HG02981 (cell line): ENCODE measurements around the gene OR10H3.
"Not testable (repeated sequence)": the region's sequence is repeated elsewhere in the genome, so short reads cannot be mapped to it uniquely, and the experiment has no call there.

Experiments
- ATAC-seq: cut with Tn5 transposase; IDR thresholded peaks from one replicate; pipeline ENCODE4 v1.9.1; 2021; ENCODE audit warnings: mild to moderate bottlenecking, moderate library complexity; ENCODE audit not compliant: unreplicated experiment

OR10H3 gene, protein sequence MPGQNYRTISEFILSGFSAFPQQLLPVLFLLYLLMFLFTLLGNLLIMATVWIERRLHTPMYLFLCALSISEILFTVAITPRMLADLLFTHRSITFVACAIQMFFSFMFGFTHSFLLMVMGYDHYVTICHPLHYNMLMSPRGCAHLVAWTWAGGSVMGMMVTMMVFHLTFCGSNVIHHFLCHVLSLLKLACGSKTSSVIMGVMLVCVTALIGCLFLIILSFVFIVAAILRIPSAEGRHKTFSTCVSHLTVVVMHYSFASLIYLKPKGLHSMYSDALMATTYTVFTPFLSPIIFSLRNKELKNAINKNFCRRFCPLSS

DNA sequence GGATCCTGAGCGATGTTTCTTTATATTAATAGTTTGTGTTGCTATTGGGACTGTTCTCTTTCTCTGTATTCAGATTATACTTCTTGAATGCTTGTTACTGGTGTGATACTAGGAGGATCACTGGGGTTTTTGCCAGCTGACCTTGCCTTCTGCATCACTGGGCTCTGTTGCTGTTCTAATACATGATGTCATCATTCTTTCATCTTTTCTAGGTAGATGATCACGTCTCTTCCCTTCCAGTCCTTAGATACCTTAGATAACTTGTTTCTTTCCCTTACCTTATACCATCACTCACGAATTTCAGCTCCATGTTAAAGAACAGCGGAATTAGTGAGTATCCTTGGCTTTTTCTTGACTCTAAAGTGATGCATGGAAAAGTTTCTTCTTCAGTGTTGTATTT lies at the start of gene OR10H3:
OR10H3 (plus strand) TSS at position 264 of the 400 bp plus-strand sequence. CDS start 3,408 bp downstream, outside the sequence.
- no peak for ATAC-seq

DNA sequence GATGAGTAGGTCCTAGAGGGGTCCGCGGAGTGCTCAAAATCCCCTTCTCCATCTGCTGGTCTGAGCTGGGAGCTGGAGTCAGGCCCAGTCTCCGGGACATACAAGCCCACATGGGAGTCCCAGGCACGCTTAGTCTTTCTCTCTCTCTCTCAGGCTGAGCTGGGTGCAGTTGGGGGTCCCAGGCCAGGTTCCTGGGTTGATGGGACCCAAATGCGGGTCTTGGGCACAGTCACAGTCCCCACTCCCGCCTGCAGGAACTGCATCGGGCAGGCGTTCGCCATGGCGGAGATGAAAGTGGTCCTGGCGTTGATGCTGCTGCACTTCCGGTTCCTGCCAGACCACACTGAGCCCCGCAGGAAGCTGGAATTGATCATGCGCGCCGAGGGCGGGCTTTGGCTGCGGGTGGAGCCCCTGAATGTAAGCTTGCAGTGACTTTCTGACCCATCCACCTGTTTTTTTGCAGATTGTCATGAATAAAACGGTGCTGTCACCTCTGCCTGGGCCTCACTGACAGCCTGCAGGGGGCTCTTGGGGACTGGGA lies 41.1 kb upstream of the OR10H3 start:
- ATAC-seq = no peak

DNA sequence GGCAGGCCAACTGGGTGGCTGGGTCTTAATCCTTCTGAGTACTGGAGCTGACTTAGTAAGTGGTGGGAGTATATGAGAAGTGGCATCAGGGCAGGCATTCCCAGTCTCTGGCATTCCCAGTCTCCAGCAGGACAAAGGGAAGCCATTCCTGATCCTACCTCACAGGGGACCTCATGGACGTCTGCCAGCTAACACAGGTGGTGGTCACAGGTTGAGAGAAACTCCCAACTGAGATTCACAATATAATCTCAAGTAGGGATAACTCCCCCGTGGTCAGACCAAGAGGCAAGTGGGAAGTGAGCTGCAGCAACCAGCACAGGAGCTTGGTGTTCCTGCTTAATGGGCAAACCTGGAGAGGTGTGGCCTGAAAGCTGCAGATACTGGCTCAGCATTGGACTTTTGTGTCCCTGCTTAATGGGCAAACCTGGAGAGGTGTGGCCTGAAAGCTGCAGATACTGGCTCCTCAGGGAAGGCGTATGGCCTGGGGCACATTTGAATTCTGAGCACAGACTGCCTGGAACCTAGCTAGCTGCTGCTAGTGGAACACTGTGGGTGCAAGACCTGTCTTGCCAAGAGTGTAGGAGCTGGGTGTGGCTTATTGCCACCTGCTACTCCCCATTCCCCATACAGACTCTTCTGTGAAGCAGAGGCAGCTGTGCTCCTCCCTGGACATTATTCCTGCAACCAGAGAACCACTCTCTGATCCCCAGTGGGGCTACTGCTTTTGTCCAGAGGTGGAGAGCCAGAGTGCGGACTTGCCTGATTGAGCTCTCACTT lies 35.8 kb upstream of the OR10H3 start:
- no peak for ATAC-seq

DNA sequence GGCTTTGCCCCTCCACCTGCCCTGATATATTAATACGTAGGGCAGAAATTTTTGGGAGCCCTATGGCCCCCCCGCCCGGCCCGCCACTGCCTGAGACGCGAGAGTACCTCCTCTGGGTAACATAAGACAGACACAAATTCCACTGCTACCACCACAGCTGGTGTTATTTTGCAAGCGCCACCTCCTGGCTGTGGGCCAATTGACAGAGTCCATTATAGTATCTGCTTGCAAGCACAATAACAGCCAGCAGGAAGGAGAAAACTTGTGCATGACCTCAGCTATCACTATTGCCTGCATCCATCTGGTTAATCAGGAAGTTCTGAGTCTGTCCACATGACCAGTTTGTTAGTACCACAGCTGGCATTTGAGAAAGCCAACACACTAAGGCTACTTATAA lies 35.3 kb upstream of the OR10H3 start:
- ATAC-seq = no peak

DNA sequence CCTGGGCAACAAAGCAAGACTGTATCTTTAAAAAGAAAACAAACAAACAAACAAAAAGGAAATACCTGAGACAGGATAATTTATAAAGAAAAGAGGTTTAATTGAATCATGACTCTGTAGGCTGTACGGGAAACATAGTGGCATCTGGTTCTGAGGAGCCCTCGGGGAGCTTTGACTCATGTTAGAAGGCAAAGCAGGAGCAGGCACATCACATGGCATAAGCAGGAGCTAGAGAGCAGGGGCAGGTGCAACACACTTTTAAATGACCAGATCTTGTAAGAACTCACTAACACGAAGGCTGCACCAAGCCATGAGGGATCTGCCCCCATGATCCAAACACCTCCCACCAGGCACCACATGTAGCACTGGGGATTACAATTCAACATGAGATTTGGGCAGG lies 23.1 kb upstream of the OR10H3 start:
- no peak for ATAC-seq

DNA sequence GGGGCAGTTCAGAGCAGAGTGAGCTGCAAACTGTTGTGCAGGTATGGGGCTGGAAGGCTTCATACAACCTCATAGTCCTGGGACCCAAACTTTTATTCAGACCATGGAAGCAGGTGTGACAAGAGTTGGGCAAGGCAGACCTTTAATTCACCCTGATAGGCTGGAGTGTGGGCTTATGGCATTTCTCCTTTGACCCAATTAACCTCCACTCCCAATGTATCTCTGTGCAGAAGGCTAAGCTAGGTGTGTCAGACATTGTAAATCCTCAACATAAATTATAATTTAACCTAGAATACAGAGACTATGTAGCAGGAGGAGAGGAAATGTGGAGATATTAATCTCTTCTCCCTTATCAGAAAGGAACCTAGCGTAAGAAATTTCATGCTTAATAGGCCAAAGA lies 22.1 kb upstream of the OR10H3 start:
- ATAC-seq = no peak

DNA sequence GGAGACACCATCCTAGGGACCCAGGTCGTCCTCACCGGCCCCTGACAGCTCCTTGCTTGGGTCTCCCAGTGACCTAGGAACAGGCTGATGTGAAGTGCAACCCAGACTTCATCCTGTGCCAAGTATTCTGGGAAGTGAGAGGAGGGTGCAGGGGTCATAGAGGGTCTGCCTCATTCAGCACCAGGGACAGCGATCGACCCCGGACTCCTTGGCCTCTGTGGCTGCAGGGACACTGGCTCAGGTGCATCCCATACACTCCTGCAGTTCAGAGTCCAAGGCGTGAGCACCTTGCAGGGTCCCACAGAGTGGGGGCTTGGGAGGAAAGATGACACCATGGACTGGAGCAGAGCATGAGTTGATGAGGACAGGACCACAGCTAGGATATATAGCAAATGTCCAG lies 20.0 kb upstream of the OR10H3 start:
- no peak for ATAC-seq

DNA sequence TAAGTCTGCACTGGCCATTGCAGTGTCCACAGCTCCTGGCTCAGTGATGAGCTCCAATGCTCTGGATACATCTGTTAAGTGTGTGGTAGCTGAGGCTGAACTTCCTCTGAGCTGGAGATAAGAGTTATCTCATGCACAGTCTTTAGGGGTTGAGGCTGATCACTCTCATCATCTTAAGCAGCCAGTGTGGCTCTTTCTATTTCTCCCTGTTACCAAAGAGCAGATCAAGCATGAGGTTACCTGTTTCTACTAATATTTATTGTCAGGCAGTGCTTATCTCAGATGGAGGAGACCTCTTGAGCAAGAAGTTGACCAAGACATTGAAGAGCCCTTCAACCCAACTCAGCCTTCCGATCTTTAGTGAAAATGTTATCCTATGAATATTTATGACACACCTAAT lies 16.5 kb upstream of the OR10H3 start:
- ATAC-seq = no peak

DNA sequence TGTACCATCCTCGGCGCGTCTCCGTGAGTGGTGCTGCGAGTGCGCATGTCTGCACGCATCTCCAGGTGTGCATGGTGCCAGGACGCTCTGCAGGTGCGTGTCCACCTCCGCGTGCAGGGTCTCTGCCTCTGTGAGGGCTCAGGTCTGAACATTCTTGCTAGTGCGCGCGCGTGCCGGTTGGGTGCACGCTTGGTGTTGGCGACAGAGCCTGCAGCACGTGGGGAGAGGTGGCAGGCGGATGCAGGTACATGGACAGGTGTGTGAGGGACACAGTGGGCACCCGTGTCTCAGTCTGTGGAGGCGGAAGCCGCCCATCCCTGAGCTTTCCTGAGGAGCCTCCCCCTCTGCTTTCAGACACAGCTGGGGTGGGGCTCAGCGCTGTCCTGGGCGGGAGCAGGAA lies 14.8 kb upstream of the OR10H3 start:
- ATAC-seq = no peak

DNA sequence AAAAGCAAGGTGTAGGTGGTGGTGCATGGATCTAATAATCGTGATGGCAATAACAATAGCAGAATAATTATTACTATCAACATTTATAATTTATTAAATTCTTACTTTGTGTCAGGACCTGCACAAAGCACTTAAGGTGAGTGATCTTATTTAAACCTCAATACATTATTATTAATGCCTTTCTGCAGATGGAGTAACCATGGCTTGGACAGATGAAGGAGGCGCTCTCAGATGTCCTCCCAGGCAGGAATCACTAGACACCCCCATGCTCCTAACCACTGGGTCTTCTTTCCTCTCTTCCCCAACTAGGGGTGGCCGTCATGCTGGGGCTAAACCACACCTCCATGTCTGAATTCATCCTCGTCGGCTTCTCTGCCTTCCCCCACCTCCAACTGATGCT lies 10.1 kb upstream of the OR10H3 start, which contains the start of gene OR10H2:
OR10H2 (plus strand) TSS at position 301 of the 400 bp plus-strand sequence; CDS start at position 321, 20 bp downstream.
- no peak for ATAC-seq

DNA sequence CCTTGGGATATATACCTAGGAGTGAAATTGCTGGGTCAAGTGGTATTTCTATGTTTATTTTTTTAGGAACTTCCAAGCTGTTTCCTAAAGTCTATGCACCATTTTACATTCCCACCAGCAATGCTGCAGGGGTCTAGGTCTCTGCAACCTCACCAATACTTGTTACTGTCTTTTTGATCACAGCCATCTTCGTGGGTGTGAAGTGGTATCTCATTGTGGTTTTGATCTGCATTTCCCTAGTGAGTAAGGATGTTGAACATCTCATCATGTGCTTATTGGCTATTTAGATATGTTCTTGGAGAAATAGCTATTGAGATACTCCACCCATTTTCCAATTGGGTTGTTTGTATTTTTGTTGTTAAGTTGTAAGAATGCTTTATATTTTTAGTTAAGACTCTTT lies 7.2 kb upstream of the OR10H3 start:
- no peak for ATAC-seq

DNA sequence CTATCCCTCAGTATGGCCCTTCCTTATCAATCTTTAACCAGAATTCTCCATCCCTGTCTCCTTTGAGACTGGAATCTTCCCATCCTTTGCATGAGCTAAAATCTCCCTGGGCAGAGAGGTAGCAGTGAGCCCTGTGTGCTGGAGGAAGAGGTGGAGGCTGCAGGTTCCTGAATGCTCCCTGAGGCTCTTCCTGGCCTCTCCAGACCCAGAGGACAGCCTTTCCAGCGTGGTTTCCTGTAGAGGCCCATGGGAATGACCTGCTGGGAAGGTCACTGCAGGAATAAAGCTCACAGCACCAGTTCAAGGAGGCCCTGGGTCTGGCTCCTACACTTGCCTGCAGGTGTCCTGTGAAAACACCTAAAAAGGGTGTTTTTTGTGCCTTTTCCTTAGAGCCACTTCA lies 5.4 kb upstream of the OR10H3 start:
- ATAC-seq = no peak

DNA sequence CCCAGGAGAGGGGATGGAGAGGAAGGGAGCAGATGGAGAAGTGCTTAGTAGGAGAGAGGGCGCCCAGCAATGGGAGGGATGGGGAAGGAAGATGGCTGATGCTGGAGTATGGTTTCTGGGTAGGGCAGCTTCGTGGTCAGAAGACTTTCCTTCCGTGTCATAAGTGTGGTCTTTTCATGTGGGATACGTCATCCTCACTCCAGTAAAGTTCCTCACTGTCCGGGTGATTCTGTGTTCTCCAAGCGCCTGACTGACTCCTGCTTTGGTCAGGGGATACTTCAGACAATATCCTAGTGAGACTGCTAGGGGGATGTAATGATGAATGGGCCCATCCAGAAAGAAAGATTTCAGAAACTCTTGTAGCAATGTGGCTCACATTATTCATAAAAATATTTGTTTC lies 3.9 kb upstream of the OR10H3 start:
- no peak for ATAC-seq

DNA sequence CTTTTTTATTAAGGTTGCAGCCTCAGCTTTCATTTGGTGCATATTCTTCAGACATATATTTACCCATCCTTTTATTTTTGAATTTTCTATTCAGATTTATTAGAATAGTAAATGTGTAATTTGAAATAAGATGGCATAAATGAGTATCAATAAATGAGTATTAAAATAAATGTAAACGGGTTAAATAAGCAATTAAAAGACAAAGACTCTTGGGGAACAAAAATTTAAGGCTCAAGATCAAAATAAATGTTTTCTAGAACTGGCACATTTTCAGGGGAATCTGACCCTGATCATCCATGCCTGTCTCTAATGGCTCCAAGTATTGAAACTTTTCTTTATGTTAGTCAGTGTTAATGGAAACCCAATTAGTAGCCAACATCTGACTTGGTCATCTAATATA lies 3.0 kb downstream of the OR10H3 start:
- no peak for ATAC-seq

DNA sequence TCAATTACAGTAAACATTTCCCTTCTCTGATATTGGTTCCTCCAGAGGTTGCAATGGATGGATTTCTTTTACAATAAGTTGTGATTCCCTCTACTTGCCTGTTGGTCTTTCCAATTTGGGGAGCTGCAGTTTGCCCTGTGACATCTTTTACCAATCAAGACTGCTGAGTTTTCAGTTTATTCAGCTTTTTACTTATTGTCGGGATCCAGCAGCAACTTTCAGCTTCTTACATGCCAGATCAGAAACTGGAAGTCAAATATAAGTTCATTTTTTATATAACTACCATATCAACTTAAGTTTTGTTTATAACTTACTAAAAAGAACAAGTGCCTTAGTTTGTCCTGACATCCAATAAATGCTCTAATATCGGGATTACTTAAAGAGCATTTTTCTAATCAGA lies 10.5 kb downstream of the OR10H3 start:
- no peak for ATAC-seq

DNA sequence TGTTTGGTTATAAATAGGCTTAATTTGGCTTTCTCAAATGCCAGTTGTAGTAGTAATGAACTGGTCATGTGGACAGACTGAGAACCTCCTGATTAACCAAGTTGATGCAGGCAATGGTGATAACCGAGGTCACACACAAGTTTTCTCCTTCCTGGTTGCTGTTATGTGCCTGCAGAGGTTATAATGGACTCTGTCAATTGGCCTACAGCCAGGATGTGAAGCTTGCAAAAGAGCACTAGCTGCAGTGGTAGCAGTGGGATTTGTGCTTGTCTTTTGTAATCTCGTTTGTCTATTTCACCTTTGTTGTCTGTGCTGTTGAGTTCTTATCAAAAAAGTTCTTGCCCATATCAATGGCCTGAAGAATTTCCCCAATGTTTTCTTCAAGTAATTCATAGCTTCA lies 20.6 kb downstream of the OR10H3 start:
- ATAC-seq = no peak

DNA sequence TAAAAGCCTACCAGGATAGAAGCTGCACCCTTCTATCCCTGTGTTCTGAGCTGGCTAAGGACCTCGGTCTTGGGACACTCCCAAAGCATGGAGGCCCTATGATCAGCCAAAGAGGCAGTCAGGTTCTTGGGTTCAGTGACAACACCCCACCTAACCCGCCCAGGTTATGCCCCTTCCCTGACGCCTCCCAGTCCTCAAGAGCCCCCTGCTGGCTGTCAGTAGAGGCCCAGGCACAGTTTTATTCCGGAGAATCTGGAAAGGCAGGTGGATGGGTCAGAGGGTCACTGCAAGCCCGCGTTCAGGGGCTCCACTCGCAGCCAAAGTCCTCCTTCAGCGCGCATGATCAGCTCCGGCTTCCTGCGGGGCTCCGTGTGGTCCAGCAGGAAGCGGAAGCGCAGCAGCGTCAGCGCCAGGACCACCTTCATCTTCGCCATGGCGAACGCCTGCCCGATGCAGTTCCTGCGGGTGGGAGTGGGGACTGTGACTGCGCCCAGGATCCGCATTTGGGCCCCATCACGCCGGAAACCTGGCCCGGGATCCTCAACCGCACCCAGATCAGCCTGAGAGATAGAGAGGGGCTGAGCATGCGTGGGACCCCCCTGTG lies 22.3 kb downstream of the OR10H3 start:
- no peak for ATAC-seq

DNA sequence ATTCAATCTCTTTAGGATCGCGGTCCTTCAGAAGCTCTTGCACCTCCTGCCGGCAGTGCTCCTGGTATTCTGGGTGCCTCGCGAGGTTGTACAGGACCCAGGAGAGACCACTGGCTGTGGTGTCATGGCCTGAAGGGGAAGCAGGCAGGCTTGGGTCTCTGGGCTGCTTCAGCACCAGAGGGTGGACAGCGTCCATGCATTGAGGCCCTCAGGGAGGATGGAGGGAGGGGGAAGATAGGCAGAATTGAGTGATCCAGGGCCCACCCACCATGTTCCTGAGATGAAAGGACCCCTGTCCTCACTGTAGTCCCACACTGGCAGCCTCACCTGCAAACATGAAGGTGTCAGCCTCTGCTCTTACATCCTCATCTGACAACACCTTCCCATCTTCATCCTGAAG lies 31.8 kb downstream of the OR10H3 start:
- ATAC-seq = no peak

DNA sequence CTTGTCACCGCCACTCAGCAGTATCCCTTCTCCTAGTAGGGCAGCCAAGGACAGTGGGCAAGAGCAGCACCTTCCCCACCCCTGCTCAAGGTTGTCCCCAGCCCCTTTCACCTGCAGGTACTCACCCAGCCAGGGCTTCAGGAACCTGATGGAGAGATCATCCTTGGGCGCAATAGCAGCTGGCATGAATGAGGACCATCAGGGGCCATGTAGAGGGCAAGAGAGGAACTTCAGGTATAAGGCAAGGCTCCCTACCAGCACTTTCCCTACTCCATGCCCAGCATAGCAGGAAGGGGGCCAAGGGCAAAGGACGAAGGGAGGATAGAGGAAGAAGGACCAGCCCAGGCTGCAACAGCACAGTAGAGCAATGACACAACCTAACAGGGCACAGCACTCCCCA lies 36.4 kb downstream of the OR10H3 start:
- not testable (repeated sequence) for ATAC-seq

DNA sequence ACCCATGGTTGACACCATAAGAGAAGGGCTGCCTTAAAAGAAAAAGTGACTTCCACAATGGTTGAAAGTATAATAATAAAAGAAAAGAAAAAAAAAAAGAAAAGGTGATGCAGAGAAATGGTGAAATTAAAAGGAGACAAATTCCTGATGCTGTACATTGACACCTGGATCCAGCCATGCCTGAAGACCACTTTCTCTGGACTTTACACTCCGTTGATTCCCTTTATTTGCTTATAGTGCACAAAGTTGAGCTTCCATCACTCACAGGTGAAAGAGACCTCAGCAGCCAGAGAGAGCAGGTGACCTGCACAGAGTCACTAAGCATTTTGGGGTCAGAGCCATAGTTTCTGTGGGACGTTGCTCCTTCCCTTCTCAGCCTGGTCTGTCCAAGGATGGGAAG lies 37.5 kb downstream of the OR10H3 start:
- ATAC-seq = no peak

DNA sequence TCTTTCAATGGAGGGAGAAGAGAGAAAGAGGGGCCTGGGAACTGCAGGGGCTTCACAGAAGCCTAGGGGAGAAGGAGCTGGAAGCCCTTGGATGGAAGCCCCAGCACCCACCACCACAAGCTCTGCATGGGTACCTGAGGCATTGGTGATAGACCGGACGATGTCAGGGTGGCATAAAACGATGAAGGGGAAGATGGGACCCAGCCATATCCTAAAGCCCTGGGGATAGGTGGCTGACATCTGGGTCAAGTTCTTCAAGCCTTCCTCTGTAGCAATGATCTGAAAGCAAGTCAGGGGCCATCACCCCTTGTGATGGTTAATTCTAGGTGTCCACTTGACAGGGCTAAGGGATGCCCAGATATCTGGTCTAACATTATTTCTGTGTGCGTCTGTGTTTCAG lies 38.5 kb downstream of the OR10H3 start:
- ATAC-seq = no peak
